Bronchial epithelial cell (primary cell): Measurements from ENCODE around the gene MCM7. TPM values are rescaled to one million over a fixed set of nuclear protein-coding genes. Genes with fewer than 3 reads are reported as not detected.

Experiments
- DNase-seq: peaks from one replicate; pipeline ENCODE4 v3.0.0-alpha.2; 2010; ENCODE audit warnings: low read depth
- FAIRE-seq: peaks from 2 replicates; lab custom pipeline; 2011; peaks lifted over from hg19 to GRCh38; lab: Jason Lieb, UNC
- H3K27me3 ChIP-seq: 2 replicates; pipeline ENCODE4 v1.5.1; 2011; ENCODE audit warnings: low read length; ENCODE audit not compliant: control insufficient read depth, insufficient read depth
- H3K36me3 ChIP-seq: 2 replicates; pipeline ENCODE4 v1.5.1; 2011; ENCODE audit warnings: low read length; ENCODE audit not compliant: control insufficient read depth, insufficient read depth
- H3K4me3 ChIP-seq: 2 replicates; pipeline ENCODE4 v1.5.1; 2011; ENCODE audit warnings: mild to moderate bottlenecking, low read depth, low read length, control low read depth
- total RNA-seq: library from RNA; depleted of rRNA; stranded (reverse); fragments of >200 nt; gene quantifications from 2 replicates; pipeline ENCODE4 v1.2.1, GENCODE V29; 2014
- TF ChIP-seq, protein P1 (sequence below): IDR thresholded peaks from 2 replicates; pipeline ENCODE4 v1.5.1; 2011; ENCODE audit warnings: mild to moderate bottlenecking, moderate library complexity, low read length, control low read depth, inconsistent platforms; ENCODE audit not compliant: insufficient read depth, severe bottlenecking

Gene MCM7
- total RNA-seq, 1 donor from 2014 or later = 46.1 TPM

DNA sequence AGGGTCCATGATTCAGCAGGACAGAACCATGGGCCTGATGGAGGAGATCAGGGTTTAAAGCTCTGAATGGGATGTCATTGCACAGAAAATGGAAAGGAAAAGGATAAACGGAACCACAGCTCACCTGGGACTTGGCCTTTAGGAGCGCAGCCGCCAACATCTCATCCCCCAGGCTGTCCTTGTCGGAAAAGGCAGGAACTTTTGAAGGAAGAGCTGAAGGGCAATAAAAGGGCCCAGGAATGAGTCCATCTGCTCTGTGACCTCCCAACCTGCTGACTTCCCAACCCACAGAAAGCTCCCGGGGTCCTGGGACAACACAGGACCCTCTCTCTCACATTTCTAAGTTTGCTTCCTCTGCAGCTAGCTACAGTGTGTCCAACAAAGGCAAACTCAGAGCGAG is 25.8 kb downstream of the MCM7 start:
- Histone ChIP-seq H3K27me3 (no peaks in the 10 kb centered on the region), H3K36me3 (peaks cover 48% of the 10 kb centered on the region), H3K4me3 (no peak overlapping the region)
- FAIRE-seq (no peak), DNase-seq (no peak)
- TF ChIP-seq, protein P1, sequence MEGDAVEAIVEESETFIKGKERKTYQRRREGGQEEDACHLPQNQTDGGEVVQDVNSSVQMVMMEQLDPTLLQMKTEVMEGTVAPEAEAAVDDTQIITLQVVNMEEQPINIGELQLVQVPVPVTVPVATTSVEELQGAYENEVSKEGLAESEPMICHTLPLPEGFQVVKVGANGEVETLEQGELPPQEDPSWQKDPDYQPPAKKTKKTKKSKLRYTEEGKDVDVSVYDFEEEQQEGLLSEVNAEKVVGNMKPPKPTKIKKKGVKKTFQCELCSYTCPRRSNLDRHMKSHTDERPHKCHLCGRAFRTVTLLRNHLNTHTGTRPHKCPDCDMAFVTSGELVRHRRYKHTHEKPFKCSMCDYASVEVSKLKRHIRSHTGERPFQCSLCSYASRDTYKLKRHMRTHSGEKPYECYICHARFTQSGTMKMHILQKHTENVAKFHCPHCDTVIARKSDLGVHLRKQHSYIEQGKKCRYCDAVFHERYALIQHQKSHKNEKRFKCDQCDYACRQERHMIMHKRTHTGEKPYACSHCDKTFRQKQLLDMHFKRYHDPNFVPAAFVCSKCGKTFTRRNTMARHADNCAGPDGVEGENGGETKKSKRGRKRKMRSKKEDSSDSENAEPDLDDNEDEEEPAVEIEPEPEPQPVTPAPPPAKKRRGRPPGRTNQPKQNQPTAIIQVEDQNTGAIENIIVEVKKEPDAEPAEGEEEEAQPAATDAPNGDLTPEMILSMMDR = no peak

DNA sequence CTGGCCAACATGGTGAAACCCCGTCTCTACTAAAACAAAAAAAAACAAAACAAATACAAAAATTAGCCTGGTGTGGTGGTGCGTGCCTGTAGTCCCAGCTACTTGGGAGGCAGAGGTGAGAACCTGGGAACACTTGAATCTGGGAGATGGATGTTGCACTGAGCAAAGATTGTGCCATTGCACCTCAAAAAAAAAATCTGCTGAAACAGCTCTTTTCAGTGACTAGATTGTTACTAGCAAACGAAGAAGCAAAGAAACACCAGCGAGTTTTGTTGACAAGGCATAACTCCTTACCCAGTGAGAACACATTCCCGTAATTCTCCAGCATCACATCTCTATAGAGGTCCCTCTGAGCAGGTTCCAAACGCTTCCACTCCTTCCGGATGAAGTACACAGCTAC is 26.4 kb downstream of the MCM7 start:
- peaks cover 48% of the 10 kb centered on the region for H3K36me3 ChIP-seq
- FAIRE-seq = no peak
- no peak for DNase-seq

DNA sequence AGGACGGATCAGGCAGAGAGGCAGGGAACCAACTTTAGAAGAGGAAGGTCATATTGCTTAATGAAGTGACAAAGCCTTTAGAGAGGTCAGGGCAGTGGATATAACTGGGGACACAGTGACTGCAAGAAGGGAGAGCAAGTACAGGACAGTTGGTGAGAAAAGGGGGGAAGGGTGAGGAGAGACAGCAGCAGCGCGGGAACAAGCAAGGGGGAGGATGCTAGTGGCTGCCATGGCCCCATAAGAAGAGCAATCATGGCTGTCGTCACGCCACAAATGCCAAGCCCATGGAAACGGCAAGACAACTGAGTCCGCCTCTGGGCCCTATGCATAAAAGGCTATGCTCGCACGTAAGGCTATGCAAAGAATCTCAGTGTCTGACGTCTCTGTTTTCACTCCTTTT is 28.7 kb downstream of the MCM7 start:
- TF ChIP-seq, protein P1 = no peak
- DNase-seq (no peak), FAIRE-seq (no peak)
- Histone ChIP-seq H3K36me3 (peaks cover 42% of the 10 kb centered on the region), H3K27me3 (no peaks in the 10 kb centered on the region), H3K4me3 (no peak overlapping the region)

More for the DNA sequence above, 26.4 kb downstream of the MCM7 start:
- Histone ChIP-seq H3K27me3 (no peaks in the 10 kb centered on the region), H3K4me3 (no peak overlapping the region)
- TF ChIP-seq, protein P1 = no peak

DNA sequence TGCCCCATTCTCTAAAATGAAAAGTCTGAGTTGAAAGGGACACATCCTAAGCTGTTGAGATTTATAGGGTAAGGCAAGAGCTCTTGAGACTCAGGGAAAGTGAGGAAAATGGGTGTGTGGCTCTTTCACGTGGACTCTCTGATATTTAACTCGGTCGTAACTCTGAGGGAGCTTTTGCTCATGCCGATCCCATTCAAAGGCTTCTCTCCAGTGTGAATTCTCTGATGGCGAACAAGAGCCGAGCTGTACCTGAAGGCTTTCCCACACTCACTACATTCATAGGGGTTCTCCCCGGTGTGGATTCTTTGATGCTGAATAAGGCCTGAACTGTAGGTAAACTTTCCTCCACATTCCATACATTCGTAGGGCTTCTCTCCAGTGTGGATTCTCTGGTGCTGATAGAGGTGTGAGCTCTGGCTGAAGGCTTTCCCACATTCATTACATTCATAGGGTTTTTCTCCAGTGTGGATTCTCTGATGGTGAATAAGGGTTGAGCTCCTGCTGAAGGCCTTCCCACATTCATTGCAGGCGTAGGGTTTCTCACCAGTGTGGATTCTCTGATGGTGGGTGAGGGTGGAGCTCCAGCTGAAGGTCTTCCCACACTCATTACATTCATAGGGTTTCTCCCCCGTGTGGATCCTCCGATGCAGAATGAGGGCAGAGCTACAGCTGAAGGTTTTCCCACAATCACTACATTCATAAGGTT is 30.0 kb downstream of the MCM7 start:
- DNase-seq = no peak
- peaks cover 40% of the 10 kb centered on the region for H3K36me3 ChIP-seq
- TF ChIP-seq, protein P1 = no peak
- no peak for FAIRE-seq
- H3K27me3 ChIP-seq = no peaks in the 10 kb centered on the region
- H3K4me3 ChIP-seq = no peak overlapping the region

DNA sequence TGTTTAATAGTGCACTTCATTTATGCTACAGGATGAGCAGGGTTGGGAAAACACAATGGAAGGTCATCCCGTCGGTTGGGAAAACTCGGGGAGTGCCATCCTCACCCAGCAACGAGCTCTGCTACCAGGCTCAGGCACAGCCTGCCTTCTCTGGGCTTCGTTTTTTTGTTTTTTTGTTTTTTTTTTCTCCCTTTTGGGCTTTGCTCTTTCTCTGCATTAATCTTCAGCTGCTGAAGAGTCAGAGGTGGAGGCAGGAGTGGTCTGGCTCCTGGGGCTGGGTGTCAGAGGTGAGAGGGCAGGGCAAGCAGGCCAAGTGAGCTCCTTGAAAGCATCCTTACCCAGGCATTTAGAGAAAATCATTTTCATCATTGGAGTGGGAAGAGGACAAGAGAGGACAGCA is 31.2 kb downstream of the MCM7 start:
- no peak overlapping the region for H3K4me3 ChIP-seq
- TF ChIP-seq, protein P1 = no peak
- DNase-seq (no peak), FAIRE-seq (no peak)
- peaks cover 34% of the 10 kb centered on the region for H3K36me3 ChIP-seq
- no peaks in the 10 kb centered on the region for H3K27me3 ChIP-seq

DNA sequence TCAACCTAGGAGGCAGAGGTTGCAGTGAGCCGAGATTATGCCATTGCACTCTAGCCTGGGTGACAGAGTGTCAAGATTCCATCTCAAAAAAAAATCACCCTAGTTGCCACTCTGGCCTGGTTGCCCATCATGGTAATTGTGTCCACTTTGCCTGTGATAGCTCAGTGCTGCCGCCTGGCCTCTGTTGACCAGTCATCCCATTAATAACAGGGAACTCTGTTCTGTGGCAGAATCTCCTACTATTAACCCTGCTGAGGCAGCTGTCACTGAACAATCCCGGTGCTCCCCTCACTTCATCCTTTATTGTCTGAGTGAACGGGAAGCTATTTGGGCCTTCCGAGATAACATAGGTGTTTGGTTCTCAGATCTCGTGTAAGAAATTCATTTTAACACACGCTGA is 34.2 kb downstream of the MCM7 start:
- Histone ChIP-seq H3K4me3 (no peak overlapping the region), H3K36me3 (peaks cover 23% of the 10 kb centered on the region), H3K27me3 (no peaks in the 10 kb centered on the region)
- DNase-seq (no peak), FAIRE-seq (no peak)
- TF ChIP-seq, protein P1 = no peak
